OCI-LY7 (cell line): ENCODE measurements around the gene PPL. TPM values are rescaled to one million over a fixed set of nuclear protein-coding genes. Genes with fewer than 3 reads are reported as not detected.

ENCODE experiments used
- BruUV-seq: library from RNA; stranded (reverse); fragments of 400-500 nt; replicated peaks from 2 replicates; lab custom pipeline; 2021; lab: Mats Ljungman, UMichigan
- CTCF ChIA-PET: fragments of 300-600 bp; sonication (Branson Sonifier 250); formaldehyde crosslinking; loops from one replicate; lab custom pipeline; 2022; ENCODE audit warnings: antibody characterized with exemption; ENCODE audit not compliant: unreplicated experiment; lab: Charles Lee
- POLR2A ChIA-PET: fragments of 300-600 bp; sonication (Branson Sonifier 250); formaldehyde crosslinking; loops from one replicate; lab custom pipeline; 2022; ENCODE audit warnings: antibody characterized with exemption; lab: Charles Lee
- DNase-seq: peaks from one replicate; pipeline ENCODE4 v3.0.0-alpha.2; 2015; ENCODE audit warnings: low spot score
- H2AFZ ChIP-seq: fragments of 200-600 bp; sonication (generic), shearing (Covaris generic); 2 replicates; pipeline ENCODE4 v1.6.1; 2014; ENCODE audit warnings: mild to moderate bottlenecking, antibody characterized with exemption, low read length, moderate library complexity
- H3K27ac ChIP-seq: fragments of 200-600 bp; sonication (generic); 2 replicates; pipeline ENCODE4 v1.5.1; 2014; ENCODE audit warnings: mixed run types, low read depth, mild to moderate bottlenecking, moderate library complexity, low read length, inconsistent platforms; ENCODE audit not compliant: poor library complexity, severe bottlenecking
- H3K36me3 ChIP-seq: fragments of 200-600 bp; sonication (generic); 2 replicates; pipeline ENCODE4 v1.6.1; 2014; ENCODE audit warnings: mild to moderate bottlenecking, antibody characterized with exemption, low read length, moderate library complexity, mixed read lengths; ENCODE audit not compliant: insufficient read depth
- H3K4me1 ChIP-seq: fragments of 200-600 bp; sonication (generic); 2 replicates; pipeline ENCODE4 v1.5.1; 2014; ENCODE audit warnings: mild to moderate bottlenecking, low read length; ENCODE audit not compliant: insufficient read depth, poor library complexity, severe bottlenecking
- H3K4me2 ChIP-seq: fragments of 200-600 bp; sonication (generic); 2 replicates; pipeline ENCODE4 v1.6.1; 2014; ENCODE audit warnings: mild to moderate bottlenecking, low read length
- H3K4me3 ChIP-seq: fragments of 200-600 bp; sonication (generic); 2 replicates; pipeline ENCODE4 v1.5.1; 2014; ENCODE audit warnings: mild to moderate bottlenecking, low read depth, low read length; ENCODE audit not compliant: poor library complexity, severe bottlenecking
- H3K79me2 ChIP-seq: fragments of 200-600 bp; sonication (generic); 2 replicates; pipeline ENCODE4 v1.6.1; 2016; ENCODE audit warnings: low read depth, mild to moderate bottlenecking, low read length, moderate library complexity, mixed read lengths; ENCODE audit not compliant: insufficient read depth
- H3K9me2 ChIP-seq: fragments of 200-600 bp; sonication (generic); 2 replicates; pipeline ENCODE4 v1.6.1; 2016; ENCODE audit warnings: mild to moderate bottlenecking, low read length, mixed read lengths; ENCODE audit not compliant: insufficient read depth
- H3K9me3 ChIP-seq: fragments of 200-600 bp; sonication (generic); 2 replicates; pipeline ENCODE4 v1.6.1; 2014; ENCODE audit warnings: mild to moderate bottlenecking, mixed run types, low read length, mixed read lengths
- H4K20me1 ChIP-seq: fragments of 200-600 bp; sonication (generic); 2 replicates; pipeline ENCODE4 v1.6.1; 2014; ENCODE audit warnings: mild to moderate bottlenecking, antibody characterized with exemption, low read length, moderate library complexity, mixed read lengths; ENCODE audit not compliant: insufficient read depth
- EZH2phosphoT487 ChIP-seq: fragments of 200-600 bp; sonication (generic); IDR thresholded peaks from 2 replicates; pipeline ENCODE4 v1.6.1; 2018; ENCODE audit warnings: low read depth, borderline replicate concordance, mild to moderate bottlenecking, mixed run types, antibody characterized with exemption, low read length, moderate library complexity, mixed read lengths
- intact Hi-C: fragments of 100-400 bp; cut with micrococcal nuclease; formaldehyde crosslinking; loops from one replicate; pipeline ENCODE4 v1.10.0; 2022; ENCODE audit not compliant: unreplicated experiment
- total RNA-seq, 2 experiments: library from RNA; depleted of rRNA in 1 of 2; stranded (reverse); fragments of >200 nt in 1 of 2; shearing (Covaris generic) in 1 of 2; gene quantifications; 2 replicates each; pipeline ENCODE4 v1.2.3, GENCODE V29; 2014 to 2022
- TF ChIP-seq, protein P1 (sequence below): fragments of 200-600 bp; sonication (generic); conservative IDR thresholded peaks from 2 replicates; pipeline ENCODE4 v1.5.1; 2014; ENCODE audit warnings: mild to moderate bottlenecking, antibody characterized with exemption, low read length, moderate library complexity, mixed read lengths

The PPL gene
- total RNA-seq, 2 experiments from 2014 or later: not detected

DNA sequence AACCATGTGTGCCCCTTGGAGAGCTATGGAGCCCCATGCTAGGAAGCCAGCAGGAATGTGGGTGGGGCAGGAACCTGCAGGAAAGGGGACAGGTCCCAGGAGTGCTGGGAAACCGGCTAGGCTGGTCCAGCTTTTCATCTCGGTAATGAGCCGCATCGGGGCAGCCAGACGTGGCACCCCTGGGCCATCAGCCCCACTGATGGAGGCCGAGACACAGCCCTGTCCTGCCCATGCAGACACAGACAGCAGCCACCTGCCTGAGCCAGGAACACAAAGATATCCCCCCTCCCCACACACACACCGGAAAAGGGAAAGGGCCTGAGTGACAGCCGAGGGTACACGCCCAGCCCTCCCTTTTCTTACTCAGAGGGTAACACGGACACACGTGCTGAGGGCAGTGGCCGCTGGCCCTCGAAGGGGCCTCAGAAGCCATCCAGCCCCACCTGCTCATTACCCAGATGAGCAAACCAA, 18.1 kb downstream of the PPL start:
- no TSS peak for BruUV-seq
- CTCF ChIA-PET: no interaction called here
- TF ChIP-seq EZH2phosphoT487: no peak
- TF ChIP-seq, protein P1, sequence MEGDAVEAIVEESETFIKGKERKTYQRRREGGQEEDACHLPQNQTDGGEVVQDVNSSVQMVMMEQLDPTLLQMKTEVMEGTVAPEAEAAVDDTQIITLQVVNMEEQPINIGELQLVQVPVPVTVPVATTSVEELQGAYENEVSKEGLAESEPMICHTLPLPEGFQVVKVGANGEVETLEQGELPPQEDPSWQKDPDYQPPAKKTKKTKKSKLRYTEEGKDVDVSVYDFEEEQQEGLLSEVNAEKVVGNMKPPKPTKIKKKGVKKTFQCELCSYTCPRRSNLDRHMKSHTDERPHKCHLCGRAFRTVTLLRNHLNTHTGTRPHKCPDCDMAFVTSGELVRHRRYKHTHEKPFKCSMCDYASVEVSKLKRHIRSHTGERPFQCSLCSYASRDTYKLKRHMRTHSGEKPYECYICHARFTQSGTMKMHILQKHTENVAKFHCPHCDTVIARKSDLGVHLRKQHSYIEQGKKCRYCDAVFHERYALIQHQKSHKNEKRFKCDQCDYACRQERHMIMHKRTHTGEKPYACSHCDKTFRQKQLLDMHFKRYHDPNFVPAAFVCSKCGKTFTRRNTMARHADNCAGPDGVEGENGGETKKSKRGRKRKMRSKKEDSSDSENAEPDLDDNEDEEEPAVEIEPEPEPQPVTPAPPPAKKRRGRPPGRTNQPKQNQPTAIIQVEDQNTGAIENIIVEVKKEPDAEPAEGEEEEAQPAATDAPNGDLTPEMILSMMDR: no peak

DNA sequence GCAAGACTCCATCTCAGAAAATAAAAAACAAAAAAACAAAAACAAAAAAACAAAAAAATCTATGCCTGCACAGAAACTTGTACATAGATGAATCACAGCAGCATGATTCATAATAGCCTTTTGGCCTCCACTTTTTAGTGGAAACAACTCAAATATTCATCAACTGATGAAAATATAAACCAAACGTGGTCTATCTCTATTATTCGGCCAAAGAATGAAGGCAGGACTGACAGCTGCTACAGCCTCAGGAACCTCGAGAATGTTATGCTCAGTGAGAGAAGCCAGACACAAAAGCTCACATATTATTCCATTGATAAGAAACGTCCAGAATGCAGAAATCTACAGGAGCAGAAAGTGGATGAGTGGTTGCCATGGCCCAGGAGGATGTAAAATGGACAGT, 19.8 kb downstream of the PPL start:
- CTCF ChIA-PET: no interaction called here
- Histone ChIP-seq H3K79me2 (no peaks in the 10 kb centered on the region), H3K4me2 (no peak overlapping the region), H3K27ac (no peak overlapping the region), H3K9me3 (no peaks in the 10 kb centered on the region), H3K36me3 (no peaks in the 10 kb centered on the region), H2AFZ (no peak overlapping the region), H4K20me1 (no peaks in the 10 kb centered on the region), H3K9me2 (no peaks in the 10 kb centered on the region), H3K4me3 (no peak overlapping the region), H3K4me1 (no peaks in the 10 kb centered on the region)
- BruUV-seq: no TSS peak
- intact Hi-C loops: no loop called here
- DNase-seq: no peak
- POLR2A ChIA-PET: no interaction called here
- TF ChIP-seq EZH2phosphoT487: no peak
- TF ChIP-seq, protein P1: no peak

More for the DNA sequence above, 18.1 kb downstream of the PPL start:
- H2AFZ ChIP-seq: no peak overlapping the region
- H3K79me2 ChIP-seq: no peaks in the 10 kb centered on the region
- DNase-seq: no peak
- intact Hi-C loops: no loop called here
- no peaks in the 10 kb centered on the region for H3K36me3 ChIP-seq
- no peaks in the 10 kb centered on the region for H4K20me1 ChIP-seq
- POLR2A ChIA-PET: interaction anchor here (1.1 kb wide), 1 partner anchor 9 kb away, joined by 4 read pairs; no protein-coding TSS in a partner anchor
- H3K4me1 ChIP-seq: no peaks in the 10 kb centered on the region
- no peak overlapping the region for H3K4me2 ChIP-seq
- no peak overlapping the region for H3K27ac ChIP-seq
- no peak overlapping the region for H3K4me3 ChIP-seq
- H3K9me3 ChIP-seq: no peaks in the 10 kb centered on the region
- H3K9me2 ChIP-seq: no peaks in the 10 kb centered on the region

DNA sequence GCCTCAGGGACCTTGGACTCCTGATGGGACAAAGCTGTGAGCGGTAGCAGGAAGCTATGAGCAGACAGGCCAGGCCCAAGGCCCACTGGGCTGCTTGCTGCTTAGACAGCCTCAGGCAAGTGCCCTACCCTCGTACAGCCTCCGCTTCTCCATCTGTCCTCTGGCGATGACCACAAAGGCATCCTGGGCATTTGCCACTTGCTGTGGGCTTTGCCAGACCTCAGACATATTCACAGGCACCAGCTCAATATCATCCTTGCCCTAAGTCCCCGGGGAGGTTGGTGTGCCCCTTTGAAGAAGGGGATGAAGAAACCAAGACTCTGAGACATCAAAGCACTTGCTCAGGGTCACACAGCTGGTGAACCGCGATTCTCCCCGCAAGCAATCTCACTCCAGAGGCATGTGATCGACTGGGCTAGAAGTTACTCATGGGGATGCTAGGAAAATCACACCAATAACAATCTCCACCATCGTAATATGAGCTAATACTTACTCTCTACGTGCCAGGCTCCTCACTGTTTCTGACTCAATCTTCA, 21.7 kb downstream of the PPL start:
- DNase-seq: no peak
- Histone ChIP-seq H3K4me2 (no peak overlapping the region), H3K36me3 (no peaks in the 10 kb centered on the region), H3K27ac (no peak overlapping the region), H2AFZ (no peak overlapping the region), H4K20me1 (no peaks in the 10 kb centered on the region), H3K9me3 (no peaks in the 10 kb centered on the region), H3K79me2 (no peaks in the 10 kb centered on the region), H3K4me1 (no peaks in the 10 kb centered on the region), H3K9me2 (no peaks in the 10 kb centered on the region), H3K4me3 (no peak overlapping the region)
- ChIA-PET CTCF (no interaction called here), POLR2A (no interaction called here)
- intact Hi-C loops: no loop called here
- no TSS peak for BruUV-seq
- TF ChIP-seq, protein P1: no peak
- no peak for TF ChIP-seq EZH2phosphoT487
